Tibial nerve (tissue), 4 donors: ENCODE measurements around the gene ADGRD1.

Experiments used
- EP300 ChIP-seq, 2 donors: sonication (generic); formaldehyde crosslinking; IDR thresholded peaks; one replicate each; pipeline ENCODE4 v1.6.1; 2017; ENCODE audit warnings: antibody characterized with exemption in 2 of 2, mild to moderate bottlenecking in 1 of 2
- POLR2A ChIP-seq, 2 donors: fragments of 450-650 bp; IDR thresholded peaks; one replicate each; pipeline ENCODE4 v1.6.1; 2017; ENCODE audit warnings: antibody characterized with exemption in 2 of 2, mild to moderate bottlenecking in 2 of 2, moderate library complexity in 2 of 2
- TF ChIP-seq, protein P1 (sequence below), 5 experiments: fragments of 200-600 bp in 3 of 5; fragments of 450-650 bp in 2 of 5; sonication (generic) in 3 of 5; IDR thresholded peaks; one replicate each; pipeline ENCODE4 v1.5.1; 2016 to 2019; ENCODE audit warnings: antibody characterized with exemption in 5 of 5, mild to moderate bottlenecking in 3 of 5, moderate library complexity in 2 of 5

DNA sequence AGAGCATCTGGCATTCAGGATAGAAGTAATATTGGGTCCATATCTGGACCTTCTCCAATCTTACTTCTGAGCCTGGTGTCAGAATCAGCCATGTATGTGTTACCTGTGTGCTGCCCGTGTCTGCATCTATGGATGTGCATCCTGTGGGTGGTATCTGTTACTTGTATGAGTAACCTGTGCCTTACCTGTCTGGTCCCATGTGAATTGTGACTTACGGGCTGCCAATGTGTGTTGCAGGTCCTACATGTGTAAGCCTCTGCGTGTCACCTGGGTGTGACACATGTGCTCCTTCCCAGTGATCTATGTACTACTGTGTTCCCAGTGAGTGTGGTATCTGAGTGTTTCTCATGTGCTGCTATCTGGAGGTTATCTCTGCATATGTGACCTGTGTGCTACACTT, 208.4 kb downstream of the ADGRD1 start:
- TF ChIP-seq POLR2A (IDR thresholded peaks at IDR 0.05): no peak
- no peak for TF ChIP-seq EP300 (IDR thresholded peaks at IDR 0.05)
- TF ChIP-seq, protein P1, sequence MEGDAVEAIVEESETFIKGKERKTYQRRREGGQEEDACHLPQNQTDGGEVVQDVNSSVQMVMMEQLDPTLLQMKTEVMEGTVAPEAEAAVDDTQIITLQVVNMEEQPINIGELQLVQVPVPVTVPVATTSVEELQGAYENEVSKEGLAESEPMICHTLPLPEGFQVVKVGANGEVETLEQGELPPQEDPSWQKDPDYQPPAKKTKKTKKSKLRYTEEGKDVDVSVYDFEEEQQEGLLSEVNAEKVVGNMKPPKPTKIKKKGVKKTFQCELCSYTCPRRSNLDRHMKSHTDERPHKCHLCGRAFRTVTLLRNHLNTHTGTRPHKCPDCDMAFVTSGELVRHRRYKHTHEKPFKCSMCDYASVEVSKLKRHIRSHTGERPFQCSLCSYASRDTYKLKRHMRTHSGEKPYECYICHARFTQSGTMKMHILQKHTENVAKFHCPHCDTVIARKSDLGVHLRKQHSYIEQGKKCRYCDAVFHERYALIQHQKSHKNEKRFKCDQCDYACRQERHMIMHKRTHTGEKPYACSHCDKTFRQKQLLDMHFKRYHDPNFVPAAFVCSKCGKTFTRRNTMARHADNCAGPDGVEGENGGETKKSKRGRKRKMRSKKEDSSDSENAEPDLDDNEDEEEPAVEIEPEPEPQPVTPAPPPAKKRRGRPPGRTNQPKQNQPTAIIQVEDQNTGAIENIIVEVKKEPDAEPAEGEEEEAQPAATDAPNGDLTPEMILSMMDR (IDR thresholded peaks at IDR 0.05): no peak
